ENCODE measurements around the gene RNU1-2.
A peak's percentile ranks its signal among the peaks of the same experiment; 100 is the strongest.
"Not testable (repeated sequence)": the region's sequence is repeated elsewhere in the genome, so short reads cannot be mapped to it uniquely, and the experiment has no call there.

RNU1-2 gene

GRCh38 chr1:16874968-16875765, 20.6 kb upstream of the RNU1-2 start:
- CTCF ChIA-PET = interaction anchor here (1.1 to 1.7 kb wide), 2 partner anchors 17 to 166 kb away, joined by 3 to 4 read pairs; no protein-coding TSS in a partner anchor
- DNase-seq; H3K36me3 ChIP-seq (ENCODE audit: control insufficient read depth in 4 of 4, insufficient read depth in 4 of 4, low read length in 3 of 4); H3K9me3 ChIP-seq (ENCODE audit: control extremely low read depth in 1 of 5, control insufficient read depth in 4 of 5, insufficient read depth in 2 of 5, low read depth in 1 of 5, low read length in 4 of 5); H3K4me3 ChIP-seq (ENCODE audit: control insufficient read depth in 1 of 7, extremely low read depth in 1 of 7, insufficient read depth in 4 of 7, low read depth in 2 of 7, low read length in 6 of 7); POLR2A ChIA-PET; H3K27ac ChIP-seq (ENCODE audit: insufficient read depth in 1 of 2, low read depth in 1 of 2, low read length in 2 of 2, poor library complexity in 1 of 2, severe bottlenecking in 2 of 2): not testable (repeated sequence)
- peaks cover 0 to 11% (median 4%) of the 10 kb centered on the region in 4 experiments for H3K4me1 ChIP-seq (ENCODE audit: control extremely low read depth in 1 of 4, control insufficient read depth in 4 of 4, insufficient read depth in 4 of 4, low read length in 3 of 4)
- peaks cover 0 to 14% (median 2%) of the 10 kb centered on the region in 5 experiments for H3K27me3 ChIP-seq (replicated peaks in 2 of 5; ENCODE audit: control insufficient read depth in 4 of 5, insufficient read depth in 5 of 5, low read length in 4 of 5)
- WGBS (ENCODE audit: insufficient coverage) = 83% methylated on average over 12 of the region's 35 CpGs

- POLR2A ChIA-PET; DNase-seq; H3K4me3 ChIP-seq (ENCODE audit: control insufficient read depth in 1 of 7, extremely low read depth in 1 of 7, insufficient read depth in 4 of 7, low read depth in 2 of 7, low read length in 6 of 7); CTCF ChIA-PET; H3K4me1 ChIP-seq (ENCODE audit: control extremely low read depth in 1 of 4, control insufficient read depth in 4 of 4, insufficient read depth in 4 of 4, low read length in 3 of 4); H3K36me3 ChIP-seq (ENCODE audit: control insufficient read depth in 4 of 4, insufficient read depth in 4 of 4, low read length in 3 of 4); H3K27ac ChIP-seq (ENCODE audit: insufficient read depth in 1 of 2, low read depth in 1 of 2, low read length in 2 of 2, poor library complexity in 1 of 2, severe bottlenecking in 2 of 2); H3K9me3 ChIP-seq (ENCODE audit: control extremely low read depth in 1 of 5, control insufficient read depth in 4 of 5, insufficient read depth in 2 of 5, low read depth in 1 of 5, low read length in 4 of 5); H3K27me3 ChIP-seq (replicated peaks in 2 of 5; ENCODE audit: control insufficient read depth in 4 of 5, insufficient read depth in 5 of 5, low read length in 4 of 5): not testable (repeated sequence)
- WGBS (ENCODE audit: insufficient coverage) = no CpG with 5 or more reads among the region's 1 CpG
Measured at GRCh38 chr1:16881742-16882141, 14.0 kb upstream of the RNU1-2 start.

DNA sequence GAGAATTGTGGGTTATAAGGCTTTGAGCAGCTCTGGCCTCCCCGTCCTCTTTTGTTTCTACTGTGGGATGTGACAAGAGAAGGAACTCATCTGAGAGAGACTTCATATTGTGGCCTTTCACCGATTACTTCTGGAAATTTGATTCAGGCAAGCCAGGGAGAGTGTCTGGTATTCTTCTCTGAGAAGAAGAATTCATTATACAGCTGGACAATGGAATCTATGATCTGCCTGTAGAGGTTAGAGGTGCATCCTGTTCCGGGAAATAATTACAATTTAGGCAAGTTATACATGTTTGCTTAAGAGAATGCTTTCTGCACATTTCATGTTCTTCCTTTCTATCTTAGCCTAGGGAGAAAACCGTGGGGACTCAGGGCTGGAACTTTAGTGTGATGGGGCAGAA, 12.8 kb upstream of the RNU1-2 start:
- no peaks in the 10 kb centered on the region for H3K4me1 ChIP-seq (ENCODE audit: control extremely low read depth in 1 of 4, control insufficient read depth in 4 of 4, insufficient read depth in 4 of 4, low read length in 3 of 4)
- peaks cover 2 to 7% (median 2%) of the 10 kb centered on the region in 5 experiments for H3K27me3 ChIP-seq (replicated peaks in 2 of 5; ENCODE audit: control insufficient read depth in 4 of 5, insufficient read depth in 5 of 5, low read length in 4 of 5)
- H3K27ac ChIP-seq (ENCODE audit: insufficient read depth in 1 of 2, low read depth in 1 of 2, low read length in 2 of 2, poor library complexity in 1 of 2, severe bottlenecking in 2 of 2) = no peak overlapping the region
- CTCF ChIA-PET = no interaction called here
- no peak overlapping the region for H3K4me3 ChIP-seq (ENCODE audit: control insufficient read depth in 1 of 7, extremely low read depth in 1 of 7, insufficient read depth in 4 of 7, low read depth in 2 of 7, low read length in 6 of 7)
- WGBS (ENCODE audit: insufficient coverage) = 98% methylated on average over 3 of the region's 4 CpGs
- POLR2A ChIA-PET = no interaction called here
- no peak for DNase-seq
- H3K36me3 ChIP-seq (ENCODE audit: control insufficient read depth in 4 of 4, insufficient read depth in 4 of 4, low read length in 3 of 4) = no peaks in the 10 kb centered on the region
- H3K9me3 ChIP-seq (ENCODE audit: control extremely low read depth in 1 of 5, control insufficient read depth in 4 of 5, insufficient read depth in 2 of 5, low read depth in 1 of 5, low read length in 4 of 5) = no peaks in the 10 kb centered on the region

DNA sequence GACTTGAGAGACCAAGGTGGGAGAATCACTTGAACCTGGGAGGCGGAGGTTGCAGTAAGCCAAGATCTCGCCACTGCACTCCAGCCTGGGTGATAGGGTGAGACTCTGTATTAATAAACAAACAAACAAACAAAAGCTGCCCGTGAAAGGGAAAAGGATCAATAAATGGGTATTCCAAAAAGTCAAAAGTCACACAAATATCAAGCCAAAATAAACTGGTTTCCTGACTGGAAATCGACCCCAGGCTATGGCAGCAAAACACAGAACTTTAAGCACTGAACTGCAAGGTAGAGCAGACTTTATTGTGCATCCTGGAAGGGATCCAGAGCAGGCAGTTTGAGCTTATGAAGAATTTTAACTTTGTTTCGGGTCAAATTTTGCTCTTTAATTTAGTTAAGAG, 11.3 kb upstream of the RNU1-2 start:
- H3K36me3 ChIP-seq (ENCODE audit: control insufficient read depth in 4 of 4, insufficient read depth in 4 of 4, low read length in 3 of 4); H3K9me3 ChIP-seq (ENCODE audit: control extremely low read depth in 1 of 5, control insufficient read depth in 4 of 5, insufficient read depth in 2 of 5, low read depth in 1 of 5, low read length in 4 of 5); POLR2A ChIA-PET; H3K27me3 ChIP-seq (replicated peaks in 2 of 5; ENCODE audit: control insufficient read depth in 4 of 5, insufficient read depth in 5 of 5, low read length in 4 of 5); H3K27ac ChIP-seq (ENCODE audit: insufficient read depth in 1 of 2, low read depth in 1 of 2, low read length in 2 of 2, poor library complexity in 1 of 2, severe bottlenecking in 2 of 2); H3K4me1 ChIP-seq (ENCODE audit: control extremely low read depth in 1 of 4, control insufficient read depth in 4 of 4, insufficient read depth in 4 of 4, low read length in 3 of 4); CTCF ChIA-PET; DNase-seq; H3K4me3 ChIP-seq (ENCODE audit: control insufficient read depth in 1 of 7, extremely low read depth in 1 of 7, insufficient read depth in 4 of 7, low read depth in 2 of 7, low read length in 6 of 7): not testable (repeated sequence)
- 96% methylated on average over 2 of the region's 5 CpGs for WGBS (ENCODE audit: insufficient coverage)

GRCh38 chr1:16886860-16887605, 8.7 kb upstream of the RNU1-2 start:
- Histone ChIP-seq H3K4me1 (ENCODE audit: control extremely low read depth in 1 of 4, control insufficient read depth in 4 of 4, insufficient read depth in 4 of 4, low read length in 3 of 4) (peaks cover 0 to 14% (median 9%) of the 10 kb centered on the region in 4 experiments), H3K36me3 (ENCODE audit: control insufficient read depth in 4 of 4, insufficient read depth in 4 of 4, low read length in 3 of 4) (no peaks in the 10 kb centered on the region), H3K27me3 (replicated peaks in 2 of 5; ENCODE audit: control insufficient read depth in 4 of 5, insufficient read depth in 5 of 5, low read length in 4 of 5) (peaks cover 0 to 5% (median 2%) of the 10 kb centered on the region in 5 experiments), H3K9me3 (ENCODE audit: control extremely low read depth in 1 of 5, control insufficient read depth in 4 of 5, insufficient read depth in 2 of 5, low read depth in 1 of 5, low read length in 4 of 5) (no peaks in the 10 kb centered on the region), H3K27ac (ENCODE audit: insufficient read depth in 1 of 2, low read depth in 1 of 2, low read length in 2 of 2, poor library complexity in 1 of 2, severe bottlenecking in 2 of 2) (no peak overlapping the region), H3K4me3 (ENCODE audit: control insufficient read depth in 1 of 7, extremely low read depth in 1 of 7, insufficient read depth in 4 of 7, low read depth in 2 of 7, low read length in 6 of 7) (no peak overlapping the region)
- ChIA-PET CTCF (no interaction called here), POLR2A (no interaction called here)
- DNase-seq = no peak
- WGBS (ENCODE audit: insufficient coverage) = 97% methylated on average over 20 of the region's 20 CpGs

- peak; percentile 46 to 75 (median 54) for DNase-seq
- Histone ChIP-seq H3K27me3 (replicated peaks in 2 of 5; ENCODE audit: control insufficient read depth in 4 of 5, insufficient read depth in 5 of 5, low read length in 4 of 5) (peaks cover 0 to 4% (median 2%) of the 10 kb centered on the region in 5 experiments), H3K27ac (ENCODE audit: insufficient read depth in 1 of 2, low read depth in 1 of 2, low read length in 2 of 2, poor library complexity in 1 of 2, severe bottlenecking in 2 of 2) (peak overlapping the region; percentile 18 to 64), H3K9me3 (ENCODE audit: control extremely low read depth in 1 of 5, control insufficient read depth in 4 of 5, insufficient read depth in 2 of 5, low read depth in 1 of 5, low read length in 4 of 5) (no peaks in the 10 kb centered on the region), H3K36me3 (ENCODE audit: control insufficient read depth in 4 of 4, insufficient read depth in 4 of 4, low read length in 3 of 4) (no peaks in the 10 kb centered on the region), H3K4me1 (ENCODE audit: control extremely low read depth in 1 of 4, control insufficient read depth in 4 of 4, insufficient read depth in 4 of 4, low read length in 3 of 4) (peaks cover 0 to 14% (median 9%) of the 10 kb centered on the region in 4 experiments), H3K4me3 (ENCODE audit: control insufficient read depth in 1 of 7, extremely low read depth in 1 of 7, insufficient read depth in 4 of 7, low read depth in 2 of 7, low read length in 6 of 7) (peak overlapping the region; percentile 47 to 85 (median 76))
- ChIA-PET CTCF (no interaction called here), POLR2A (interaction anchor here (0.6 kb wide), 1 partner anchor 16 kb away, joined by 3 read pairs; no protein-coding TSS in a partner anchor)
- WGBS (ENCODE audit: insufficient coverage) = 4% methylated on average over 63 of the region's 63 CpGs
Measured at GRCh38 chr1:16888860-16889816, 6.6 kb upstream of the RNU1-2 start.

Data from common myeloid progenitor, CD34-positive (primary cell).